Esophagus (tissue), 2 donors: ENCODE measurements around the gene GBA2. TPM values are rescaled to one million over a fixed set of nuclear protein-coding genes. Genes with fewer than 3 reads are reported as not detected.

Experiments used
- H3K27ac ChIP-seq, 2 donors: one replicate each; pipeline ENCODE4 v1.5.1; 2013; ENCODE audit warnings: low read depth in 2 of 2, mild to moderate bottlenecking in 2 of 2, inconsistent platforms in 1 of 2, low read length in 1 of 2, moderate library complexity in 1 of 2
- H3K27me3 ChIP-seq, 2 donors: one replicate each; pipeline ENCODE4 v1.6.1; 2013; ENCODE audit warnings: low read length in 2 of 2, control low read depth in 1 of 2, mild to moderate bottlenecking in 1 of 2; ENCODE audit not compliant: insufficient read depth in 2 of 2, control insufficient read depth in 1 of 2
- H3K36me3 ChIP-seq, 2 donors: one replicate each; pipeline ENCODE4 v1.6.1; 2013; ENCODE audit warnings: low read length in 1 of 2; ENCODE audit not compliant: control insufficient read depth in 2 of 2, insufficient read depth in 2 of 2
- H3K4me1 ChIP-seq, 2 donors: one replicate each; pipeline ENCODE4 v1.6.1; 2013; ENCODE audit warnings: low read length in 1 of 2; ENCODE audit not compliant: control insufficient read depth in 2 of 2, insufficient read depth in 2 of 2
- H3K4me3 ChIP-seq, 2 donors: one replicate each; pipeline ENCODE4 v1.5.1; 2013; ENCODE audit warnings: low read length in 2 of 2, mild to moderate bottlenecking in 2 of 2, low read depth in 1 of 2, moderate library complexity in 1 of 2
- H3K9me3 ChIP-seq, 2 donors: one replicate each; pipeline ENCODE4 v1.6.1; 2013; ENCODE audit warnings: mild to moderate bottlenecking in 2 of 2, low read depth in 1 of 2, low read length in 1 of 2, moderate library complexity in 1 of 2; ENCODE audit not compliant: control insufficient read depth in 2 of 2, insufficient read depth in 1 of 2
- WGBS, 2 donors: extraction: QIAGEN DNeasy Blood & Tissue Kit; methylation state at CpG; one replicate each; pipeline ENCODE4 v1.1.7; 2013; 5-methylcytosine and 5-hydroxymethylcytosine counted together
- polyA plus RNA-seq, 2 donors: library from polyadenylated mRNA; stranded (reverse); fragments of 200-250 nt; gene quantifications; one replicate each; pipeline ENCODE4 v1.2.3, GENCODE V29; 2013
- donor health status: healthy with polysubstance abuse.
- donor health status: Bipolar disorder and iron deficiency.

The GBA2 gene
- polyA plus RNA-seq, 2 donors: 26.7 to 45.8 TPM

- Histone ChIP-seq H3K4me3 (no peak overlapping the region), H3K27me3 (no peaks in the 10 kb centered on the region), H3K27ac (peak overlapping the region; percentile 85), H3K4me1 (peaks cover 6 to 14% of the 10 kb centered on the region in 2 donors), H3K9me3 (no peaks in the 10 kb centered on the region), H3K36me3 (peaks cover 12 to 28% of the 10 kb centered on the region in 2 donors)
- 51 to 55% methylated on average over 3 of the region's 3 CpGs for WGBS, 2 donors
These were observed 22.1 kb downstream of the GBA2 start for GRCh38 chr9:35726931-35727330.

- Histone ChIP-seq H3K4me1 (peaks cover 3 to 14% of the 10 kb centered on the region in 2 donors), H3K27ac (no peak overlapping the region), H3K9me3 (no peaks in the 10 kb centered on the region), H3K36me3 (peaks cover 23 to 38% of the 10 kb centered on the region in 2 donors), H3K4me3 (no peak overlapping the region), H3K27me3 (no peaks in the 10 kb centered on the region)
- WGBS, 2 donors: 92 to 94% methylated on average over 11 of the region's 11 CpGs
These were observed 23.7 kb downstream of the GBA2 start for GRCh38 chr9:35725362-35725761.

- Histone ChIP-seq H3K27me3 (no peaks in the 10 kb centered on the region), H3K9me3 (no peaks in the 10 kb centered on the region), H3K27ac (no peak overlapping the region), H3K4me1 (peaks cover 0 to 10% of the 10 kb centered on the region in 2 donors), H3K36me3 (peaks cover 37 to 52% of the 10 kb centered on the region in 2 donors), H3K4me3 (no peak overlapping the region)
- 94% methylated on average over 8 of the region's 8 CpGs for WGBS, 2 donors
These were observed 25.1 kb downstream of the GBA2 start for GRCh38 chr9:35723908-35724307.

- Histone ChIP-seq H3K4me3 (no peak overlapping the region), H3K27me3 (no peaks in the 10 kb centered on the region), H3K27ac (no peak overlapping the region), H3K4me1 (peaks cover 0 to 6% of the 10 kb centered on the region in 2 donors), H3K9me3 (no peaks in the 10 kb centered on the region), H3K36me3 (peaks cover 40 to 53% of the 10 kb centered on the region in 2 donors)
- WGBS, 2 donors: 91 to 95% methylated on average over 2 of the region's 2 CpGs
These were observed 25.6 kb downstream of the GBA2 start for GRCh38 chr9:35723426-35723825.

- H3K4me1 ChIP-seq: no peaks in the 10 kb centered on the region
- H3K27me3 ChIP-seq: no peaks in the 10 kb centered on the region
- no peaks in the 10 kb centered on the region for H3K9me3 ChIP-seq
- WGBS, 2 donors: 94 to 95% methylated on average over 4 of the region's 4 CpGs
- no peak overlapping the region for H3K4me3 ChIP-seq
- H3K36me3 ChIP-seq: peaks cover 52 to 78% of the 10 kb centered on the region in 2 donors
- H3K27ac ChIP-seq: no peak overlapping the region
These were observed 29.5 kb downstream of the GBA2 start for GRCh38 chr9:35719546-35719945.

GRCh38 chr9:35718721-35719511 lies 30.1 kb downstream of the GBA2 start:
- 84 to 89% methylated on average over 15 of the region's 15 CpGs for WGBS, 2 donors
- H3K4me1 ChIP-seq: no peaks in the 10 kb centered on the region
- H3K9me3 ChIP-seq: no peaks in the 10 kb centered on the region
- H3K27ac ChIP-seq: no peak overlapping the region
- H3K36me3 ChIP-seq: peaks cover 52 to 78% of the 10 kb centered on the region in 2 donors
- no peak overlapping the region for H3K4me3 ChIP-seq
- no peaks in the 10 kb centered on the region for H3K27me3 ChIP-seq

- Histone ChIP-seq H3K36me3 (peaks cover 48 to 79% of the 10 kb centered on the region in 2 donors), H3K27me3 (no peaks in the 10 kb centered on the region), H3K9me3 (no peaks in the 10 kb centered on the region), H3K27ac (no peak overlapping the region), H3K4me1 (no peaks in the 10 kb centered on the region), H3K4me3 (no peak overlapping the region)
- 92 to 93% methylated on average over 14 of the region's 14 CpGs for WGBS, 2 donors
These were observed 31.7 kb downstream of the GBA2 start for GRCh38 chr9:35717132-35717870.

GRCh38 chr9:35716230-35716629 lies 32.8 kb downstream of the GBA2 start:
- H3K36me3 ChIP-seq: peaks cover 44 to 77% of the 10 kb centered on the region in 2 donors
- no peaks in the 10 kb centered on the region for H3K27me3 ChIP-seq
- H3K4me3 ChIP-seq: no peak overlapping the region
- no peaks in the 10 kb centered on the region for H3K4me1 ChIP-seq
- H3K27ac ChIP-seq: peak overlapping the region in 1 of 2 donors; percentile 11
- H3K9me3 ChIP-seq: no peaks in the 10 kb centered on the region
- 87 to 89% methylated on average over 4 of the region's 4 CpGs for WGBS, 2 donors

GRCh38 chr9:35714579-35715252 lies 34.3 kb downstream of the GBA2 start:
- no peak overlapping the region for H3K27ac ChIP-seq
- no peaks in the 10 kb centered on the region for H3K9me3 ChIP-seq
- H3K36me3 ChIP-seq: peaks cover 42 to 76% of the 10 kb centered on the region in 2 donors
- 94 to 95% methylated on average over 13 of the region's 13 CpGs for WGBS, 2 donors
- H3K4me1 ChIP-seq: no peaks in the 10 kb centered on the region
- no peak overlapping the region for H3K4me3 ChIP-seq
- H3K27me3 ChIP-seq: no peaks in the 10 kb centered on the region
